ENCODE results near the gene ANKMY1.

Gene ANKMY1

DNA sequence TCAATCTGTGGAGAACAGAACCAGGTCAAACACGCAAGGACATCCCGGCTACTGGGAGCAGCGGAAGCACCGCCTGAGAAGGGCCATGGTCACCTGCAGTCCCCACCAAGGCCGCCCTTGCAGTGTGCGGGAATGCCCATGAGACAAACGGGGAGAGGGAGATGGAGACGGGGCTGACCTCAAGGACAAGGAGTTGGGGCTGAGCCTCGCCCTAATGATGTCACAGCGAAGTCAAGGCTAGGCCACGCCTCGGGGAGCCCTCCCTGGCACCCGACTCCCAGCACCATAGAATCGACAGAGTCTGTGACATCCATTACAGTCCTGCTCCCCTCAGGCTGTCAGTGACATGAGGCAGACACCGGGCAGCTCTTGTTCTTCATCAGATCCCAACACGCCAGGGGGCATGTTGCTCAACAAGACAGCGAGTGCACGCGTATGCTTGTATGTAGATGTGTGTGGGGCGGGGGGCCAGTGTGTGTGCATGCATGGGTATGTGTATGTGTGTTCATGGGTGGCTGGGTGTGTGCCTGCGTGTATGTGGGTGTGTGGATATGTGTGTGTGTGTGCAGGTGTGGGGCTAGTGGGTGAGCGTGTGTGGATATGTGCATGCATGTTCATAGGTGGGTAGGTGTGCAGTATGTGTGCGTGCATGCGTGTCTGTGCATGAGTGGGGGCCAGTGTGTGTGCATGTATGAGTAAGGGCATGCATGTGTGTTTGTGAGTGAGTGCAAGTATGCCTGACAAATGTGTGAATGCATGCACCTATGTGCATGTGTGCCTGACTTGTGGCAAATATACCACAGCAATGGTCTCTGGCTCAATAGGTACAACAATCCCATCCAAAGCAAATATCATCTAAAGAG, 57.0 kb downstream of the ANKMY1 start:
- no peak for DNase-seq

DNA sequence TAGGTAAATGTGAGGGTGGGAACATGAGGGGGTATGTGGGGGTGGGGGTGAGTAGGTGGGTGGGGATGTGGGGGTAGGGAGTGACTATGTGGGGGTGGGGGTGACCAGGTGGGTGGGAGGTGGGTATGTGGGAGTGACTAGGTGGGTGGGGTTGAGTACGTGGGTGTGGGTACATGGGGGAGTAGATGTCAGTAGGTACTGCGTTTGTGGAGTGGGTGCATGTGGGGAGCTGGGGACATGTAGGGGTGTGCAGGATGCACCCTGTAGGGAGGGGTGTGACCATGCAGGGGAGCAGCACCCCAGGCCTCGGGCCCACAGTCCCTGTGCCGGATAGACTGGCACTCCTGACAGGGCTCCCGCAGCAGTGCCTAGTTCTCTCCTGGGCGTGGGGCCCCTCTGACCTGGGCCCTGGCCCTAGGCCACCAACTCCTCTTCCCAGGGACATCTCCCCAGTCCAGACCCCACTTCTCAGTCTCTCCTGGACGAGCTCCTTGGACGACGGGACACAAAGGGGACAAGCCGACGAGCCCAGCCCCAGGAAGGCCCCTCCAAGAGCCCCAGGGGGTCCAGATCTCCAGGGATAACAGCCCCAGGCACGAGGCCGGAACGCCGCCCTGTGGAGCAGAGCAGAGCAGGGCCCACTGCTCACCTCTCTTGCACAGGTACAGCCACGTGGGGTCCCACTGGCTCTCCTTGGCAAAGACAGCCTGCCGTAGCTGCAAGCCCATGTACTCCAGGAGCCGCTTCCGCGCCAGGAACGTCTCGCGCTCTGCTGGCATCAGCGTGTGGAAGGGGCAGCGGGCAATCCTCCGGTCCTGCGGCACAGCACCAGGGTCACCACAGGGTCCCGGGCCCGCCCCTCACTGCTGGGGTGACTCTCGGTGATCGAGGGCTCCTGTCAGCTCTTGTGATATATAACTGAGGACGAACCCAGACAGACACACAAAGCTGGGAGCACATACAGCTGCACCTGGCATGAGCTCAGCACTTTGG, 58.2 kb downstream of the ANKMY1 start:
- DNase-seq, result no peak

DNA sequence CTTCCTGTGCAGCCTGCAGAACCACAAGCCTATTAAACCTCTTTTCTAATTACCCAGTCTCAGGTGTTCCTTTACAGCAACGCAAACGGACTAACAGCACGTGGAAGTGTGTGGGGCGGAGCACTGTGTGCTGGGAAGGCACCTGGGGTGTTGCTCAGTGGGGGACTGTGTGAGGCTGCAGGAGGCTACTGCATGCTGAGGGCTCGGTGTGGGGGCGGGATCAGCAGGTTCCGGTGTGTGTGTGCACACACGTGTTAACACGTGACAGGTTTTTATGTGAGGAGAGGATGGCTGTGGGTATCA, 58.9 kb downstream of the ANKMY1 start:
- no peak for DNase-seq

- DNase-seq, result no peak
These were observed 59.4 kb downstream of the ANKMY1 start for GRCh38 chr2:240498171-240498957.

DNA sequence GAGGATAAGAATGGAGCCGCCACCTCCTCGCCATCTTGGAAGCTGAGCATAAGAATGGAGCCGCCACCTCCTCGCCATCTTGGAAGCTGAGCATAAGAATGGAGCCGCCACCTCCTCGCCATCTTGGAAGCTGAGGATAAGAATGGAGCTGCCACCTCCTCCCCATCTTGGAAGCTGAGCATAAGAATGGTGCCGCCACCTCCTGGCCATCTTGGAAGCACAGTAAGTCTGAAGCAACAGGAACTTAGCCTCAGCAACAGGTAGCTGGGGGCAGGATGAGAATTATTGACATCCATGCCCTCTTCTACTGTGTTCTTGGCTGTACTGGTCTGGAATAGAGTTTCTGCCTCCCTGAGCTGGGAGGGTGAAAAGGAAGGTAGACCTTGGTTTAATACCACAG, 60.7 kb downstream of the ANKMY1 start:
- peak; percentile 6 for DNase-seq

- peak; percentile 3 for DNase-seq
These were observed 62.8 kb downstream of the ANKMY1 start for GRCh38 chr2:240494942-240495341.

DNA sequence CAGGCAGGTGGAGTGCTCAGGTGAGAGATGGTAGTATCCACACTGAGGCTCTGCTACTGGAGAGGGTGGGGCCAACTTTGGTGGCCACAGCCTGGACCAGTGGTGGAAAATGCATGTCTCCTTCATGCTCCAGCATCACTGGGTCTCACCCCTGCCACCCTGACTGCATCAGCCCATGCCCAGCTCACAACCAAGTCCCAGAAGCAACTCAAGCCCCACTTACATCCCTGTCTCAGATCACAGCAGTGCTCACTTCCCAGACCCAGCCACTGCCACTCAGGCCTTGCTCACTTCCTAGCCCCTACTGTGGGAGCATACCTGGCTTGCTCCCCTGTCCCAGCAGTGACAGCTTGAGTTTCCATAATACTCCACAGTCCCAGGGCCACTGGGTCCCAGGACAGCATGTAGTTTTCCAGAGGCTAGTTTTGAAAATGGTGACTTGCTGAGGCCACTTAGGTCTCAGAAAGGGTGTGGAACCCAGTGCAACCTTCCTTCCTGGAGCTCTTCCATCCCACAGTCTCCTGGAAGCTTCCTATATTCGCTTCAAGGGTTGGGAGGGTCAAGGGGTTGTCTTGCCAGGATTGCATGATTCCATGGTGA, 63.5 kb downstream of the ANKMY1 start:
- no peak for DNase-seq

DNA sequence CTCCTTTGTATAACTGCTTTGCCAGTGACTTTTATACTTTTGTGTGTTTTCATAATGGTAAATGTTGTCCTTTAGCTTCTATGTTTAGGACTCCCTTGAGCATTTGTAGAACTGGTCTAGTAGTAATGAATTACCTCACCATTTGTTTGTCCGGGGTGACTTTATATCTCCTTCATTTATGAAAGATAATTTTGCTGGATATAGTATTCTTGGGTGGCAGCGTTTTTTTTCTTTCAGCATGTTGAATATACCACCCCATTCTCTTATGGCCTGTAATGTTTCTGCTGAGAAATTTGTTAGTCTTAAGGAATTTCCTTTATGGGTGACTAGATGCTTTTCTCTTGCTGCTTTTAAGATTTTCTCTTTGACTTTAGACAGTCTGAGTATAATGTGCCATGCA, 66.3 kb downstream of the ANKMY1 start:
- no peak for DNase-seq

- no peak for DNase-seq
These were observed 75.6 kb downstream of the ANKMY1 start for GRCh38 chr2:240482141-240482540.

- no peak for DNase-seq
These were observed 76.1 kb downstream of the ANKMY1 start for GRCh38 chr2:240481720-240482119.

DNA sequence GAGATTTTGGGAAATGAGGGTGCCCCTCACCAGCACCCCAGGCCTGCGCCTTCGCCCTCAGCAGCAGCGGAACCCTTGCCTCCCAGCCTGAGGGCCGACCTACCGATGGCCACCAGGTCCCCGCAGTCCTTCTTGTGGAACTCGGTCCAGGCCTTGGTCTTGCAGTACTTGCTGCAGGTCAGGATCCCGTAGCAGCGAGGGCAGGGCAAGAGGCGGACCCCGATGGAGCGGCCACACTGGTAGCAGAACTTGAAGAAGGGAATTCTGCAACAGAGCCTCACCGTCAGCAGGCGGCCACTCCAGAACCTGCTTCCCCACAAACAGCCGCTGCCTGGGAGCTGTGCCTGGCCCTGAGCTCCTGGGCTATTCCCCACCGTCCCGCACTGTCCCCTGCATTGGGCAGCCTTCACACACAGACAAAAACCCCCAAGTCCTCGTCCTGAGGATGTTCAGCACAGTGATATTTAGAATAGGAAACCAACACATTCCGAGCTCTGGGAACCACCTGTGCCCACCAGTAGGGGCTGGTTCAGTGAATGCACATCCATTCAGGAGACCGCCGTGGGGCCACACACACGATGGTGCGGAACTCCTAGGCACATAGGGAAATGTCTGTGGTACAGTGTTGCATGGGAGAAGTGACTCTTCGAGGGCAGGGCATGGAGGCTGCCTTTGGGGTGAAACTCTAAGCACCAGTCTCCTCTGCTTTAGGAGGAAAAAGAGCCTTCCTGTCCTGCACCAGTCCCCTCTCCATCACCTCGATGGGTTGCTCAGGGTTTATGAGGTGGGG, 76.8 kb downstream of the ANKMY1 start:
- no peak for DNase-seq

GRCh38 chr2:240479111-240479501, 78.7 kb downstream of the ANKMY1 start:
- DNase-seq, result no peak

- DNase-seq, result no peak
These were observed 79.3 kb downstream of the ANKMY1 start for GRCh38 chr2:240478346-240479110.

DNA sequence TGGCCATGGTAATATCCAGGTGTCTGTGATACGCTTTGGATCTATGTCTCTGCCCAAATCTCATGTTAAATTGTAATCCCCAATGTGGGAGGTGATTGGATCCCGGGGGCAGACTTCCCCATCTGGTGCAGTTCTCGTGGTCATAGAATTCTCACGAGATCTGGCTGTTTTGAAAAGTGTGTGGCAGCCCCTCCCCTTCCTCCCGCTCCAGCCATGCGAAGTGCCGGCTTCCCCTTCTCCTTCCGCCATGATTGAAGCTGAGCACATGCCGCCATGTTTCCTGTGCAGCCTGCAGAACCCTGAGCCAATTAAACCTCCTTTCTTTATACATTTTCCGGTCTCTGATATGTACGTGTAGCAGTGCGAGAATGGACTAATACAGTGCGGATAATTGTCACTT, 79.9 kb downstream of the ANKMY1 start:
- DNase-seq, result no peak

DNA sequence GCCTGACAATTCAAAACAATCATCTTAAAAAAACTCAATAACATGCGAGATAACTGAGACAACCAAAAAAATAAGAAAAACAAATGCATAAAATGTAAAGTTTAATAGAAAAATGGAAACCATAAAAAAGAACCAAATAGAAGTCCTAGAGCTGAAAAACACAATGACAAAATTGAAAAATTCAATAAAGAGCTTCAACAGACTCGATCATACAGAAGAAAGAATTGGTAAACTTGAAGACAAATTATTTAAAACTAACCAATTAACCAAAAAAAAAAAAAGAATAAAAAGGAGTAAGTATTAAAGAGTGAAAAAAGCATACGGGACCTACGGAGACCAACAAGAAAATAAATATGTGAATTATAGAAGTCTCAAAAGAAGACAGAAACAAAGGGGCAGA, 84.6 kb downstream of the ANKMY1 start:
- DNase-seq, result no peak

DNA sequence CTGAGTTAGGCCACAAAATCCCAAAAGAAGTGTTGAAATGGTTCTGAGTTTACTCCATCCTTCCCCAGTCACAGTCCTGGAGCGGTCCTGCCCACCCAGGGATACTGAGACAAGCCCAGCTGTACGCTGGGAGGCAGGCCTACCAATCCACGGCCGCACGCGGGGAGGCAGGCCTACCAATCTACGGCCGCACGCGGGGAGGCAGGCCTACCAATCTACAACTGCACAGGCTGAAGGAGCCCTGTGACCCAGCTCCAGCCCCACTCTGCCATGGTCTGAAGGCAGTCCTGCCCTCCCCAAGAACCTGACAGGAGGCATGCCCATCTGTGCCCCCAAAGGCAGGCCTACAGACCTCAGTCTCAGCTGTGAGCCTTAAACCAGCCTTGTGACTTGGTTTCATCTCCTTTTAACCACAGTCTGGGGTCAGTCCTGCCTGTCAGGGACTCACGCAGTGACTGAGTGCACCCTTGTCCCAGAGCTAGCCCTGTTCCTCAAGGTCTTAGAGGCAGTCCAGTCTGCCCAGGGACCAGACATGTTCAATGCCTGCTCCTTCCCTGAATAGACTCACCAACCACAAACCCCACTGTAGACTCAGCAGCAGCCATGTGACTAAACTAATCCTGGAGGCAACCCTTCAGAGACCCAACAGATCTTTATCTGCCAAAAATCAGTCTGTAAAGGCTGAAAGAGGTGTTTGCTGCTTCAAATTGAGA, 85.6 kb downstream of the ANKMY1 start:
- no peak for DNase-seq

GRCh38 chr2:240469740-240470139, 88.0 kb downstream of the ANKMY1 start:
- DNase-seq, result no peak

- DNase-seq, result no peak
These were observed 88.5 kb downstream of the ANKMY1 start for GRCh38 chr2:240469239-240469636.

DNA sequence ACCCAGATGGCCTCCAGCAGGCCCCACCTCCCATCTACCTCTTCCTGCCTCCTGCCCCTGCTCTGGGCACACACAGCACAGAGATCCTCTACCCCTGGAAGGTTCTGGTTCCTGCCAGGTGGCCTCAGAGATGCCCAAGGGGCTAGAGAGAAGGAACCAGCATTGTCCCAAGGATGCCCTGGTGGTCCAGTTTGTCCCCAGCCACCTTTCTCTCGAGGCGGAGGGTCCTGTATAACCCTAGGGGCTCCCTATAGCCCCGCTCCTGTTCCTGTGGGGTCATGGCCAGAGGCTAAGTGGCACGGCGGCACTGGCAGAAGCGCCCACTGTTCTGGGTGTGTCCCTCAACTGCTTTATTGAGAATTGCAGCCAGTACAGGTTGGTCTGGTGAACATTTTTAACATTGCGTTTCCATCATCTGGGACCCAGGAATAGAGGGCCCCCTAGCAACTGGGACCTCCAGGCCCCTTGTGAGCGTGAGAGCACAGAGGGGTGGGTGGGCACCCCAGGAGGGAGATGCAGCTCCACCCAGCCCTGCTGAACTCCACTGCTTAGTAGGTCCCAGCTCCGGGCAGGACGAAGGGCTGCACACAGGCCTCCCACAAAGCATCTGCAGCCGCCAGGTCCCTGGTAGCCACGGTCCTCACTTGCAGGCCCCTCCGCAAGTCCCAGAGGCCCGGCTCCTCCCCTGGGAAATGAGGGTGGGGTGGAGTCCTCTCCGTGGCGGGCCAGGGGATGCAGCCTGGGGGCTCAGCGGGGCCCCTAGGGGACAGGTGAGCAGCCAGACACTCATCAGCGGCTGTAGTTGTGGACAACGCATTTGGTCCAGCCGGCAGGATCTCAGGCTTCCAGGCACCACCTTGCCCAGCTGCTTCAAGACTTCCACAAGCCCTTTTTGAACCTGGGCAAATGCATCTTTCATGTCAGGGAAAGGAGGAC, 89.2 kb downstream of the ANKMY1 start:
- DNase-seq, result no peak

Measured in NCI-H69 (cell line).